H1 (cell line): ENCODE measurements around the gene ANO6. TPM values are rescaled to one million over a fixed set of nuclear protein-coding genes. Genes with fewer than 3 reads are reported as not detected.

Experiments used
- CTCF ChIA-PET: fragments of 300-600 bp; sonication (Branson Sonifier 250); formaldehyde crosslinking; loops from one replicate; lab custom pipeline; 2021; ENCODE audit not compliant: partially characterized antibody; lab: Charles Lee
- POLR2A ChIA-PET: fragments of 300-600 bp; sonication (Branson Sonifier 250); formaldehyde crosslinking; loops from one replicate; lab custom pipeline; 2021; ENCODE audit warnings: inconsistent platforms; ENCODE audit not compliant: partially characterized antibody; lab: Charles Lee
- DNase-seq, 2 experiments: peaks; one replicate each; pipeline versions ENCODE4 v3.0.0 to v3.0.0-alpha.2; 2010 to 2022; ENCODE audit warnings: low spot score in 2 of 2, low read depth in 1 of 2, mixed read lengths in 1 of 2
- FAIRE-seq: peaks from 2 replicates; lab custom pipeline; 2011; peaks lifted over from hg19 to GRCh38; lab: Jason Lieb, UNC
- H2AFZ ChIP-seq: 2 replicates; pipeline ENCODE4 v1.8.1; 2012; ENCODE audit warnings: low read length, inconsistent platforms
- H2AK5ac ChIP-seq: 2 replicates; pipeline ENCODE4 v1.6.1; 2013; ENCODE audit warnings: low read depth, low read length
- H2BK120ac ChIP-seq: replicated peaks from 2 replicates; pipeline ENCODE3; 2013; ENCODE audit warnings: low read depth, low read length, inconsistent platforms
- H2BK12ac ChIP-seq: 2 replicates; pipeline ENCODE4 v1.6.1; 2013; ENCODE audit warnings: low read depth, low read length
- H2BK15ac ChIP-seq: 2 replicates; pipeline ENCODE4 v1.6.1; 2013; ENCODE audit warnings: low read length
- H2BK20ac ChIP-seq: 2 replicates; pipeline ENCODE4 v1.6.1; 2013; ENCODE audit warnings: low read length
- H2BK5ac ChIP-seq: 2 replicates; pipeline ENCODE4 v1.6.1; 2013; ENCODE audit warnings: low read depth, low read length
- H3K14ac ChIP-seq: 2 replicates; pipeline ENCODE4 v1.6.1; 2013; ENCODE audit warnings: inconsistent platforms; ENCODE audit not compliant: insufficient read length
- H3K18ac ChIP-seq: 2 replicates; pipeline ENCODE4 v1.6.1; 2013; ENCODE audit warnings: low read length; ENCODE audit errors: extremely low read depth
- H3K23ac ChIP-seq: 2 replicates; pipeline ENCODE4 v1.6.1; 2013; ENCODE audit warnings: inconsistent platforms; ENCODE audit not compliant: insufficient read length
- H3K23me2 ChIP-seq: 2 replicates; pipeline ENCODE4 v1.6.1; 2013; ENCODE audit warnings: low read depth, low read length
- H3K27ac ChIP-seq: 2 replicates; pipeline ENCODE4 v1.6.1; 2011; ENCODE audit warnings: low read depth, low read length, inconsistent platforms
- H3K27me3 ChIP-seq, 4 experiments: replicated peaks in 1 of 4; 1 replicate in 1 of 4; 2 replicates in 3 of 4; pipeline versions ENCODE4 v1.6.1 to v1.8.1; 2011 to 2013; ENCODE audit warnings: low read length in 3 of 4, mild to moderate bottlenecking in 3 of 4, inconsistent platforms in 2 of 4, mixed read lengths in 2 of 4, moderate library complexity in 1 of 4; ENCODE audit not compliant: control insufficient read depth in 3 of 4, insufficient read depth in 3 of 4; ENCODE audit errors: extremely low read depth in 1 of 4
- H3K36me3 ChIP-seq, 4 experiments: 2 replicates each; pipeline versions ENCODE4 v1.6.1 to v1.8.1; 2011 to 2013; ENCODE audit warnings: mild to moderate bottlenecking in 4 of 4, low read length in 3 of 4, moderate library complexity in 2 of 4, control low read depth in 1 of 4, inconsistent platforms in 1 of 4; ENCODE audit not compliant: insufficient read depth in 4 of 4, control insufficient read depth in 2 of 4
- H3K4ac ChIP-seq: replicated peaks from 2 replicates; pipeline ENCODE3; 2013; ENCODE audit warnings: low read length, low read depth, mixed read lengths, inconsistent platforms; ENCODE audit not compliant: insufficient read length
- H3K4me1 ChIP-seq, 4 experiments: replicated peaks in 1 of 4; 1 replicate in 1 of 4; 2 replicates in 3 of 4; pipeline versions ENCODE4 v1.6.1 to v1.8.1; 2011 to 2013; ENCODE audit warnings: low read length in 3 of 4, inconsistent platforms in 2 of 4, mixed read lengths in 1 of 4; ENCODE audit not compliant: insufficient read depth in 4 of 4, control insufficient read depth in 3 of 4
- H3K4me2 ChIP-seq, 2 experiments: 2 replicates each; pipeline versions ENCODE4 v1.6.1 to v1.8.1; 2011 to 2013; ENCODE audit warnings: low read depth in 2 of 2, low read length in 2 of 2, control low read depth in 1 of 2, inconsistent platforms in 1 of 2, mild to moderate bottlenecking in 1 of 2; ENCODE audit not compliant: insufficient read depth in 1 of 2
- H3K4me3 ChIP-seq, 4 experiments: fragments of 200-600, 300-600 bp in 1 of 4; sonication (generic), shearing (Covaris generic), sonication (Bioruptor Twin) in 1 of 4; 2 replicates each; pipeline versions ENCODE4 v1.5.1 to v1.8.1; 2011 to 2016; ENCODE audit warnings: low read length in 4 of 4, low read depth in 3 of 4, control low read depth in 2 of 4, inconsistent platforms in 2 of 4, mild to moderate bottlenecking in 2 of 4, mixed read lengths in 1 of 4, moderate library complexity in 1 of 4; ENCODE audit not compliant: insufficient read depth in 2 of 4; ENCODE audit errors: extremely low read depth in 1 of 4
- H3K56ac ChIP-seq: replicated peaks from 2 replicates; pipeline ENCODE3; 2013; ENCODE audit warnings: low read depth, mild to moderate bottlenecking, mixed read lengths, low read length, inconsistent platforms; ENCODE audit not compliant: insufficient read length
- H3K79me1 ChIP-seq: 2 replicates; pipeline ENCODE4 v1.6.1; 2013; ENCODE audit warnings: low read depth, low read length, control low read depth
- H3K79me2 ChIP-seq, 2 experiments: 2 replicates each; pipeline versions ENCODE4 v1.6.1 to v1.8.1; 2012 to 2013; ENCODE audit warnings: low read length in 2 of 2, mild to moderate bottlenecking in 2 of 2, inconsistent platforms in 1 of 2; ENCODE audit not compliant: insufficient read depth in 2 of 2, control insufficient read depth in 1 of 2
- H3K9ac ChIP-seq, 4 experiments: replicated peaks in 1 of 4; 1 replicate in 1 of 4; 2 replicates in 3 of 4; pipeline versions ENCODE4 v1.6.1 to v1.8.1; 2011 to 2013; ENCODE audit warnings: low read depth in 3 of 4, low read length in 3 of 4, control low read depth in 2 of 4, mild to moderate bottlenecking in 2 of 4, moderate library complexity in 2 of 4, inconsistent platforms in 1 of 4; ENCODE audit errors: extremely low read depth in 1 of 4
- H3K9me3 ChIP-seq, 2 experiments: 2 replicates each; pipeline versions ENCODE4 v1.6.1 to v1.8.1; 2012 to 2013; ENCODE audit warnings: mild to moderate bottlenecking in 2 of 2, moderate library complexity in 2 of 2, control low read depth in 1 of 2, inconsistent platforms in 1 of 2, low read depth in 1 of 2, low read length in 1 of 2, mixed read lengths in 1 of 2; ENCODE audit not compliant: insufficient read depth in 2 of 2
- H4K20me1 ChIP-seq, 2 experiments: replicated peaks in 1 of 2; 2 replicates each; pipeline versions ENCODE3 to v1.8.1; 2011 to 2013; ENCODE audit warnings: inconsistent platforms in 2 of 2, low read length in 2 of 2, mild to moderate bottlenecking in 1 of 2; ENCODE audit not compliant: insufficient read depth in 2 of 2, control insufficient read depth in 1 of 2
- H4K5ac ChIP-seq: 2 replicates; pipeline ENCODE4 v1.6.1; 2013; ENCODE audit warnings: low read length, low read depth, mixed read lengths, inconsistent platforms; ENCODE audit not compliant: insufficient read length
- H4K8ac ChIP-seq: 2 replicates; pipeline ENCODE4 v1.8.0; 2013; ENCODE audit warnings: mild to moderate bottlenecking, moderate library complexity, low read length, inconsistent platforms; ENCODE audit not compliant: insufficient read depth; ENCODE audit errors: extremely low read depth
- H4K91ac ChIP-seq: replicated peaks from 2 replicates; pipeline ENCODE3; 2013; ENCODE audit warnings: low read length, mixed read lengths, inconsistent platforms; ENCODE audit not compliant: insufficient read length
- ASH2L ChIP-seq: fragments of 200-600, 300-600 bp; sonication (generic); IDR thresholded peaks from one replicate; pipeline ENCODE4 v1.7.1; 2017; ENCODE audit warnings: low read length
- BACH1 ChIP-seq: IDR thresholded peaks from 2 replicates; pipeline ENCODE4 v1.6.1; 2012; ENCODE audit warnings: low read length, improper control_type of control experiment
- BCL11A ChIP-seq, 2 experiments: IDR thresholded peaks; one replicate each; pipeline ENCODE4 v1.6.1; 2011; ENCODE audit warnings: low read depth in 2 of 2, low read length in 2 of 2, mild to moderate bottlenecking in 2 of 2
- CREB1 ChIP-seq: IDR thresholded peaks from 2 replicates; pipeline ENCODE4 v1.6.1; 2012; ENCODE audit warnings: inconsistent platforms
- GTF2F1 ChIP-seq: IDR thresholded peaks from 2 replicates; pipeline ENCODE4 v1.6.1; 2012; ENCODE audit warnings: low read depth, low read length, improper control_type of control experiment, borderline replicate concordance
- HDAC2 ChIP-seq, 2 experiments: fragments of 300-600 bp in 1 of 2; sonication (generic) in 1 of 2; IDR thresholded peaks; 2 replicates each; pipeline ENCODE4 v1.6.1; 2011 to 2012; ENCODE audit warnings: low read depth in 2 of 2, low read length in 2 of 2, mild to moderate bottlenecking in 2 of 2, moderate library complexity in 2 of 2, borderline replicate concordance in 1 of 2, inconsistent platforms in 1 of 2
- HDAC6 ChIP-seq: IDR thresholded peaks from one replicate; pipeline ENCODE4 v1.7.1; 2012; ENCODE audit warnings: low read depth, mild to moderate bottlenecking, inconsistent platforms, low read length, moderate library complexity
- KDM1A ChIP-seq: fragments of 200-600, 300-600 bp; sonication (generic); IDR thresholded peaks from 2 replicates; pipeline ENCODE4 v1.7.1; 2016; ENCODE audit warnings: mild to moderate bottlenecking, low read length, borderline replicate concordance
- RBBP5 ChIP-seq: IDR thresholded peaks from 2 replicates; pipeline ENCODE4 v1.7.1; 2012; ENCODE audit warnings: low read depth, mild to moderate bottlenecking, inconsistent platforms, low read length, moderate library complexity, borderline replicate concordance
- SP1 ChIP-seq: IDR thresholded peaks from 2 replicates; pipeline ENCODE4 v1.6.1; 2011; ENCODE audit warnings: low read depth, low read length
- SUZ12 ChIP-seq: fragments of 200-600 bp; sonication (generic); IDR thresholded peaks from 2 replicates; pipeline ENCODE4 v1.6.1; 2012; ENCODE audit warnings: mild to moderate bottlenecking, inconsistent platforms, low read length, moderate library complexity, mixed read lengths
- WGBS, 2 experiments: shearing (Covaris generic) in 1 of 2; methylation state at CpG; one replicate each; pipeline versions ENCODE4 v1.1.6 to v1.1.7; 2013 to 2015; ENCODE audit warnings: low lambda C conversion rate in 2 of 2, mixed read lengths in 2 of 2, inconsistent platforms in 1 of 2, low coverage in 1 of 2, missing lambda C conversion rate in 1 of 2; ENCODE audit not compliant: insufficient replicate concordance in 2 of 2, insufficient coverage in 1 of 2, insufficient read length in 1 of 2; ENCODE audit errors: extremely low coverage in 1 of 2, missing lambda C conversion rate in 1 of 2; 5-methylcytosine and 5-hydroxymethylcytosine counted together
- polyA plus RNA-seq, 7 experiments: library from polyadenylated mRNA; depleted of rRNA in 3 of 7; stranded (reverse) in 5 of 7; unstranded in 2 of 7; fragments of >200 nt in 5 of 7; fragments of 200-250 nt in 2 of 7; gene quantifications; 1 replicate in 5 of 7; 2 replicates in 1 of 7; 4 replicates in 1 of 7; pipeline versions ENCODE4 v1.2.1 to v1.2.3, GENCODE V29; 2011 to 2013; ENCODE audit warnings: missing spikeins in 2 of 7, mixed read lengths in 2 of 7
- total RNA-seq: library from RNA; stranded (reverse); fragmentation: NEBNext Ultra II Directional; extraction: Animal tissue kit (Norgen Biotek cat#: 25700); gene quantifications from 2 replicates; pipeline ENCODE4 v1.2.1, GENCODE V29; 2021

The ANO6 gene
- total and polyA plus RNA-seq, 2 of the 8 experiments (the other 6 are each of a cell fraction or from before 2014, with no cell fraction given), result 15.1 to 39.7 TPM

DNA sequence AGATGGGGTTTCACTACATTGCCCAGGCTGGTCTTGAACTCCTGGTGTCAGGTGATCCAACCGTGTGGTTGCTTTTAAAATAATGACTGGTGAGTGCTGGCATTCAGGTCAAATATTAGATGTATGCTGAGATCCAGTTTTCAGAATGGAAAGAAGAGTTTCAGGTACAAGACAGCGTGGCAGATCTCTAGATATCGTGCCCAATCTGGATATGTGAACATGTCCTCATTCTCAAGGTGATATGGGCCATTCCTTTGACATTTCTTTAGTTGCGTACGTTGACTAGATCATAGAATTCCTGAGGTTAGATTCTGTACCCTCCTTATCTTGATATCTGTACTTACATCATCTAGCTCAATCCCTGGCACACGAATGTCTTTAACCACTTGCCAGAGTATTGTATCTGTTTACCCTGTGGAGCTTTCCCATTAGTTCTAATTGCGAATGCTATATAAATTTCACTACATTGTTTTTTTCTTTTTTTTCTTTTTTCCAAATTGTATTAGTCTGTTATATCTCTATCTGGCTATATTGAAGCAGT is 80.2 kb downstream of the ANO6 start:
- Histone ChIP-seq H2BK20ac (no peak overlapping the region), H3K4me3 (no peak overlapping the region), H2BK15ac (no peak overlapping the region), H3K27me3 (no peaks in the 10 kb centered on the region), H4K20me1 (no peaks in the 10 kb centered on the region), H2AFZ (no peak overlapping the region), H4K8ac (no peak overlapping the region), H3K4ac (no peak overlapping the region), H3K36me3 (no peaks in the 10 kb centered on the region), H3K9me3 (no peaks in the 10 kb centered on the region), H4K5ac (no peak overlapping the region), H2AK5ac (no peak overlapping the region), H2BK5ac (no peak overlapping the region), H3K27ac (no peak overlapping the region), H4K91ac (no peak overlapping the region), H3K9ac (no peak overlapping the region), H3K56ac (no peak overlapping the region), H2BK120ac (no peak overlapping the region), H3K23ac (no peak overlapping the region), H3K79me1 (no peaks in the 10 kb centered on the region), H3K4me1 (no peaks in the 10 kb centered on the region), H3K4me2 (no peak overlapping the region), H3K18ac (no peak overlapping the region), H2BK12ac (no peak overlapping the region), H3K23me2 (no peaks in the 10 kb centered on the region), H3K79me2 (peaks cover 0 to 8% of the 10 kb centered on the region in 2 experiments; a peak in 1 of 4 replicates), H3K14ac (no peak overlapping the region)
- ChIA-PET CTCF (no interaction called here), POLR2A (no interaction called here)
- no peak for TF ChIP-seq CREB1
- TF ChIP-seq GTF2F1, result no peak
- no peak for TF ChIP-seq HDAC2 (IDR thresholded peaks at IDR 0.05; ENCODE audit: borderline replicate concordance in 1 of 2, low read depth in 2 of 2, low read length in 2 of 2)
- no peak for TF ChIP-seq SUZ12
- TF ChIP-seq SP1, result no peak
- TF ChIP-seq KDM1A, result no peak
- no peak for TF ChIP-seq BACH1
- TF ChIP-seq ASH2L, result no peak
- no peak for TF ChIP-seq BCL11A (IDR thresholded peaks at IDR 0.05; ENCODE audit: low read depth in 2 of 2, low read length in 2 of 2)
- TF ChIP-seq HDAC6, result no peak
- TF ChIP-seq RBBP5, result no peak
- WGBS, 2 experiments, result 79% methylated on average over 7 of the region's 7 CpGs; no CpG with 5 or more reads in 1 of the 2 experiments
- FAIRE-seq (no peak), DNase-seq (no peak)
